GM18502 (cell line): ENCODE measurements around the gene AP1S3.
"Not testable (repeated sequence)": the region's sequence is repeated elsewhere in the genome, so short reads cannot be mapped to it uniquely, and the experiment has no call there.

ENCODE experiments used
- ATAC-seq: cut with Tn5 transposase; IDR thresholded peaks from one replicate; pipeline ENCODE4 v1.9.1; 2021; ENCODE audit warnings: mild to moderate bottlenecking; ENCODE audit not compliant: unreplicated experiment, poor library complexity

Gene AP1S3

DNA sequence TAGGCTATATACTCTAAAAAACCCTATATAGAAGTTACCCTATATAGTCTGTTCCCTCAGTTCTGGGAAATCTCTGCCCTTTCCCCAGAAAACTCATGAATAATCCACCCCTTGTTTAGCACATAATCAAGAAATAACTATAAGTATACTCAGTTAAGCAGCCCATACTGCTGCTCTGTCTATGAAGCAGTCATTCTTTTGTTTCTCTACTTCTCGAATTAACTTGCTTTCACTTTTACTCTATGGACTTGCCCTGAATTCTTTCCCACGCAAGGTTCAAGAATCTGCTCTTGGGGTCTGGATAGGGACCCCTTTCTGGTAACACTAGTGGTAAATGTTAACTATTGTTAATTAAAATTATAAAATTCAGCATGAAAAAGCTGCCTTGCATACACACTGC, 17.4 kb upstream of the AP1S3 start:
- ATAC-seq = peak; percentile 65

DNA sequence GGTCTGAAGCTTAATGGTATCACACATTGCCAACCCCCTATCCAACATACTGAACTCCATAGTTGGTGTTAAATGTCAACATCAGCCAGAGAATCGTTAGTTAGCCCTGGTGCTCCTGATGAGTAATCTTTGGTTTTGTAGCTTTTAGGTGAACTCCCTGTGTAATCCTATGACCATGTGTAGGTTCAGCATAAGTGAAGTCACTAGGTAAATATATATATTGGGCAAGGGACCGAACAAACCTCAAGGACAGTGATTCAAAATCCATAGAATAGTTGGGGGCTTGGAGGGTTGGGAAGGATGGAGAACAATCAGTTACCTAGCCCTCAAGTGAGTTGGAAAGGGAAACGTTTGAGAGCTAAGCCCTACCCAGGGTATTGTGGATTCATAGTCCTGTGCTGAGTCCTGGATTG, 16.0 kb upstream of the AP1S3 start:
- ATAC-seq = no peak

DNA sequence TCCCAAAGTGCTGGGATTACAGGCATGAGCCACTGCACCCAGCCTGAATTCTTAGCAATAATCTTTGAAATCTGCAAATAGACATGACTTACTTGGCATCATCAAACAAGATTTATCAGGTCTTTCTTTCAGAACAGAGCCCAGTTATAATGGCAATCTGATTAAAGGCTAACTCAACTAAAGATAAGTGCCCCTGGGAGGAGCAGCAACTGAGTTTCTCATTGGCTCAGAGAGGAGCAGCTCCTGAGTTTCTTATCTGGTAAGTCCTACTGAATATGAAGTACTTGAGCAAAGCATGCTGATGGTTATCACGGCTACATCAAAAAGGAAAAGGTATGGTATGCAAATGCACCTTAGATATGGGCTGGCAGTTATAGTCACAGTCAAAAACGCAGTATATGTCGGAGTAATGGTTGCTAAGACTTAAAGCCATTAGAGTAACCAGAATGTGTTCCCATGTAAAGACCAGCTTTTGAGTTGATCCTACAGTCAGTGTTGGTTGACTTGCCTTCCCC, 15.0 kb upstream of the AP1S3 start:
- ATAC-seq = no peak

GRCh38 chr2:223847410-223847809, 10.0 kb upstream of the AP1S3 start:
- ATAC-seq = no peak

DNA sequence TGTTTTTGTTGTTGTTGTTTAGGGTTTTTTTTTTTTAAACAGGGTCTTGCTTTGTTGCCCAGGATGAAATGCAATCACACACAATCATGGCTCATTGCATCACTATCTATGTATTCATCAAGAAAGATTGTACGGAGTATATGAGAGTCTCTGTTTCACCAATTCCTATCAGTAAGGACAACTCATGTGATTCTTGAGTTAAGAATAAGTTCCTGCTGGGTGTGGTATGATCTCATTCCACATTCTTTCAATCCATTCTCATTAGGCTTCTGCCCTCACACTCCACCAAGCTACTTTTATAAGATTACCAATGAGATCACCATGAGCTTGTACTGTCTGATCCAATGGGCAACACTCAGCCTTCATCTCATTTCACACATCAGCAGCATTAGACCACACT, 9.1 kb upstream of the AP1S3 start:
- ATAC-seq = no peak

DNA sequence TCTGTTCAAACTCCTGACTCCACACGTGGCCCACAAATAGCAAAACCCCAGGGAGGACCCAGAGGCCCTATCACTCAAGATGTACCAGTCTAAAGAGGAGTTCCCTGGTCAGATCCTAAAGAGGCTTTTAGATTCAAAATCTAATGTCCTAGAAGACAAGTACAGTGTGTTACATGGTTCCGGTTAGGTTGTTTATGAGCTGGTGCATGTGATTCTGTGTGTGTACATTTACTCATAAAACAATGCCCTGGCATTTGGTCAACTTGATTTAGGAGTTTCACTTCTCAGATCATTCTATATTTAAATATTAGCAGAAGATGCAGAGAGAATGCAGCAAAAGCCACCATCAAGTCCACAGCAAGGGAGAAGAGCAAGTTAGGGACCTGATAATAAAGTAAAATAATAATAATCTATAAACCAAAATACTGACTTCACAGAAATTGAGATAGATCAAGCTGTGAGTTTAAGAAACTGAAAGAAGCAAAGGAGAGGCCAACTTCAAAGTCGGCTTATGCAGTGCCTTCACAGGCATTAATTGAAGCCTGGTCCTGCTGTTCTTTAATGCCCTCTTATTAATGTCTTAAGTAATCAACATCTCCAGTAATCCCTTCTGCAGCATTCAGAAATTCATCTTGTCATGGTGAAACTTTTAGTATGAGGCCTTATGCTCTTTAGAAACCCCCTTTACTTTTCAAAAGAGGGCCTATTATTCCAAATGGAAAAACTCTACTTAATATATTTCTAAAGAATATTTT, 4.2 kb upstream of the AP1S3 start:
- no peak for ATAC-seq

- peak; percentile 50 for ATAC-seq
Observed at GRCh38 chr2:223835701-223836532, 1.5 kb downstream of the AP1S3 start.

- ATAC-seq = no peak
Observed at GRCh38 chr2:223834431-223834830, 3.0 kb downstream of the AP1S3 start.

- no peak for ATAC-seq
Observed at GRCh38 chr2:223832241-223832903, 5.0 kb downstream of the AP1S3 start.

DNA sequence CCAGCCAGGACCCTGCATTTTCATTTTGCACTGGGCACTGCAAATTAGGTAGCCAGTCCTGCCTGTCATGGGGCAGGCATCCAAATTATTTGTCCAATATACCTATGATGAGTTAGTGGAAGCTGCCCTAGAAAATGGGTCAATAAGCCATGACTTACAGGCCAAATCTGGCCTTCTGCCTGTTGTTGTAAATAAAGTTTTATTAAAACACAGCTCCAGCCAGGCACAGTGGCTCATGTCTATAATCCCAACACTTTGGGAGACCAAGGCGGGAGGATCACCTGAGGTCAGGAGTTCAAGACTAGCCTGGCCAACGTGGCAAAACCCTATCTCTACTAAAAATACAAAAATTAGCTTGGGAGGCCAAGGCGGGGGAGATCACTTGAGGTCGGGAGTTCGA, 8.3 kb downstream of the AP1S3 start:
- ATAC-seq = no peak

DNA sequence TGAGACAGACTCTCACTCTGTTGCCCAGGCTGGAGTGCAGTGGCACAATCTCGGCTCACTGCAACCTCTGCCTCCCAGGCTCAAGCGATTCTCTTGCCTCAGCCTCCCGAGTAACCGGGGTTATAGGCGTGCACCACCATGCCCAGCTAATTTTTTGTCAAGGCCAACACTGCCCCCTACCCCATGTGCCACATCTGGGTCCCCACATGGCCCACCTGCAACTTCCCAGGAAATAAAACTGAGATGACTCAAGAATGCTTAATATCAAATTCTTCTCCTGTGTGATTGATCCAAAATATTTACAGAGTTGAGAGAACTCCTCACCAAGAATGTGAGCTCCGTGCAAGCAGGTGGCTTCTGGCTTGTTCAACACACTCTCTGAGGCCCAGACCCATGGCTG, 9.1 kb downstream of the AP1S3 start:
- ATAC-seq = no peak

- no peak for ATAC-seq
Observed at GRCh38 chr2:223826995-223827394, 10.4 kb downstream of the AP1S3 start.

DNA sequence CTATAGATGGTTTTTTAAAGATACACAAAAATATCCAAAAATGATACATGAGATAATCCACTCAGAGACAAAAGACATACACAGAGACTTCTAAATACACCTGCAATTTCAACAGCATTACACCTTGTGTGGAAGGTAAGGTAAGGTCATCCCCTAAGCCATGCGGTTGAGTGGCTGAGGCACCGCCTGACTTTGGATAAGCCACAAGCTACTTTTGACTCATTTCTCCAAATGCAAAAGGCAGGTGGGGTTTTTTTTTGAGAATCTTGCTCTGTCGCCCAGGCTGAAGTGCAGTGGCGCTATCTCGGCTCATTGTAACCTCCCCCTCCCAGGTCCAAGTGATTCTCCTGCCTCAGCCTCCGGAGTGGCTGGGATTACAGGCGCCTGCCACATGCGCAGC, 13.1 kb downstream of the AP1S3 start:
- peak; percentile 49 for ATAC-seq

- peak; percentile 59 for ATAC-seq
Observed at GRCh38 chr2:223822818-223823217, 14.6 kb downstream of the AP1S3 start.

DNA sequence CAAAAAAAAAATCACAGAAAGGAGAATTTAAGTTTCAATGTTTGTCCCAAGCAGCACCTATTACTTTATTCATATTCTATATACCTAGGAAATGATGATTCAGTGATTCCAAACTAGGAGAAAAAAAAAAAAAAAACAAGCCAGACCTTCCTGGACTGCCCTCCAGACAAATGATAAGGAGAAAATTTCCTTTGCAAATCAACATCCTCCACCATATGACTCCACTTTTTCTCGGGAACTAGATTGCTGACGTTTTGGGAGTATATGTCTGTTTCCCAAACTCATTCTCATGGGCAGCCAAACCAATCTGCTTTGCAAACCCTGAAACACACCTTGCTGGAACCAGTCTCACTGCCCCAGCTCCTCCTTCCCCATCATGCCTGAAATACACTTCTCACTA, 16.8 kb downstream of the AP1S3 start:
- ATAC-seq = no peak

DNA sequence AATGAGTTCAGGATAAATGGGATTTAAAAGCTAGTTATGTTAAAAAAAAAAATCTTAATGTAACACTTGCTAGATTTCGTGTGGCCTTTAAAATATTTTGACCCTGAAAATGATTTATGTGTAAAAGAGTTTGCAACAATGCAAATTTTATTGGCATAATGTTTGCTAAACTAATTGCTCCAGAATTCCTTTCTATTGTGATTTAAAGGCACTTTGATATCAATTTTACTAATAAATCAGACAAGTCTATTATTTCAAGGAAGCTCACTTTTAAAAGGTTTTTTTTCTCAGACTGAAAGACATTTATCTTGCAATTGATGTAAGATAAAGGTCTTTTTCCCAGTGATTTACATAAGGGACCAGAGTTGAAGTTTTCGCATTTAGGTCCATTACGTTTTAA, 17.5 kb downstream of the AP1S3 start:
- ATAC-seq = no peak

DNA sequence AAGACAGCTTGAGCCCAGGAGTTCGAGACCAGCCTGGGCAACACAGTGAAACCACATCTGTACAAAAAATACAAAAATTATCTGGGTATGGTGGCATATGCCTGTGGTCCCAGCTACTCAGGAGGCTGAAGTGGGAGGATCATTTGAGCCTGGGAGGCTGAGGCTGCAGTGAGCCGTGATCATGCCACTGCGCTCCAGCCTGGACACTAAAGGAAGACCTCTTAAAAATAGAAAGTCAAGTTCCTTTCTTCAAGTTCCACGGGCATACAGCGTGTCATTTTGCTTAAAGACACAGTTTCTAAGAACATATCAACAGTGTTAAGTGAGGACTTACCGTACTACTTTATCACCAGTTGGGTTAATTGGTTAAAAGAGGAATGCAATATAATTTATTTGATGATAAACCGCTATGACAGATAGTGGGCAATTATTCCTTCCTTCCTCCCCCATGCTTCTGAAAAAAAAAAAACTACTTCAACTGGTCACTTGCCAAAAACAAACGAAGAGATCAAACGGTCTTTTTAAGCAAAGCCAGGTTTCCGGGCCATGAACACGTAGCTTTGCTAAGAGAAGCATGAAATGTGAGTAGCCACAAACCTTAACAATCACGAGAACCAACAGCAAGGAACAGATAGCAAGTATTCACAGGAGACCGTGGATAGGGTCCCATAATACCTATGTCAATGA, 21.4 kb downstream of the AP1S3 start:
- no peak for ATAC-seq

- ATAC-seq = no peak
Observed at GRCh38 chr2:223815186-223815883, 22.0 kb downstream of the AP1S3 start.

DNA sequence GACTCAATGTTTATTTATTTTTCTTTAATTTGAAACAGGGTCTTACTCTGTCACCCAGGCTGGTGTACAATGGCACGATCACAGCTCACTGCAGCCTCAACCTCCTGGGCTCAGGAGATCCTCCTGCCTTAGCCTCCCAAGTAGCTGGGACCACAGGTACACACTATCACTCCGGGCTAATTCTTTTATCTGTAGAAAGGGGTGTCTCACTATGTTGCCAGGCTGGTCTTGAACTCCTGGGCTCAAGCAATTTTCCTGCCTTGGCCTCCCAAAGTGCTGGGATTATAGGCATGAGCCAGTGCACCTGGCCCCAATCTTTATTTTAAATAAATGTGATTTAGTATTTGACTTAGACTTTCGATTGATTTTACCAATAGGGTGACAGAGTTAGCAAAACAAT, 22.6 kb downstream of the AP1S3 start:
- ATAC-seq = not testable (repeated sequence)

DNA sequence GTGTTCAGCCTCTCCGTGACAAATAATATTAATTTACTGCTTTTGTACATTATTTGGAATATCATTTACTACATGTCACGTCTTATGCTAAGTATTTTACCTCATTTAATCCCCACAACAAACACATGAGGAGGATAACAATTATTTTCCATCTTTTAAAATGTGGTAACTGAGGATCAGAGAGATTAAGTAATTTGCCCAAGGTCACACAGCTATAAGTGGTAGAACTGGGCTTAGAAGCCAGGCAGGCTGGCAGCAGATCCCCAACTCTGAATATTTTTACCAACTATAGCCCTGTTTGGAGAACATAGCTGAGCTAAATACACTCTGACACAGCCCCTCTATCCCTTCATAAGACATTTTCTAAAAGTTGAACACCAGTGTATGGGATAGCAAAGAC, 24.1 kb downstream of the AP1S3 start:
- ATAC-seq = no peak
